SK-N-MC (cell line): Measurements from ENCODE around the gene FBXW11.

Experiments
- EZH2 ChIP-seq: fragments of 200-600 bp; sonication (generic); IDR thresholded peaks from one replicate; pipeline ENCODE4 v1.6.1; 2017; ENCODE audit warnings: antibody characterized with exemption
- POLR2AphosphoS5 ChIP-seq: IDR thresholded peaks from 2 replicates; pipeline ENCODE4 v1.6.1; 2012; ENCODE audit warnings: mild to moderate bottlenecking, low read depth, low read length, borderline replicate concordance

- TF ChIP-seq POLR2AphosphoS5 (no peak), EZH2 (no peak)
These were observed 24.6 kb downstream of the FBXW11 start for GRCh38 chr5:171981847-171982246.
